Caco-2 (cell line): ENCODE data around the gene CNTN6. TPM values are rescaled to one million over a fixed set of nuclear protein-coding genes. Genes with fewer than 3 reads are reported as not detected.

Experiments
- BruUV-seq: library from RNA; stranded (reverse); fragments of 400-500 nt; replicated peaks from 2 replicates; lab custom pipeline; 2021; lab: Mats Ljungman, UMichigan
- CTCF ChIA-PET: fragments of 300-600 bp; sonication (Branson Sonifier 250); formaldehyde crosslinking; loops from one replicate; lab custom pipeline; 2022; ENCODE audit warnings: antibody characterized with exemption; lab: Charles Lee
- POLR2A ChIA-PET: fragments of 300-600 bp; sonication (Branson Sonifier 250); formaldehyde crosslinking; loops from one replicate; lab custom pipeline; 2022; ENCODE audit warnings: antibody characterized with exemption; lab: Charles Lee
- DNase-seq, 2 experiments: peaks; one replicate each; pipeline versions ENCODE4 v3.0.0 to v3.0.0-alpha.2; 2020 to 2022
- H3K27me3 ChIP-seq: replicated peaks from 2 replicates; pipeline ENCODE4 v1.6.0; 2011; ENCODE audit warnings: low read length; ENCODE audit not compliant: control insufficient read depth, insufficient read depth
- H3K36me3 ChIP-seq: 2 replicates; pipeline ENCODE4 v1.5.1; 2011; ENCODE audit warnings: low read length; ENCODE audit not compliant: control insufficient read depth, insufficient read depth
- H3K4me1 ChIP-seq: fragments of 250-450 bp; sonication (Bioruptor Pico); 2 replicates; pipeline ENCODE4 v1.5.1; 2020; ENCODE audit warnings: mild to moderate bottlenecking
- H3K4me3 ChIP-seq: 2 replicates; pipeline ENCODE4 v1.5.1; 2011; ENCODE audit warnings: low read depth, mild to moderate bottlenecking, control low read depth, low read length
- H3K9me3 ChIP-seq: fragments of 250-450 bp; sonication (Bioruptor Pico); 2 replicates; pipeline ENCODE4 v1.5.1; 2020; ENCODE audit warnings: mild to moderate bottlenecking, moderate library complexity
- H3K27ac Mint-ChIP-seq: one replicate; pipeline ENCODE4 v1.8.0; 2022; ENCODE audit warnings: mixed read lengths; ENCODE audit not compliant: unreplicated experiment
- H3K27me3 Mint-ChIP-seq: one replicate; pipeline ENCODE4 v1.8.0; 2022; ENCODE audit warnings: mixed read lengths; ENCODE audit not compliant: insufficient read depth, unreplicated experiment
- H3K36me3 Mint-ChIP-seq: one replicate; pipeline ENCODE4 v1.8.0; 2022; ENCODE audit warnings: mild to moderate bottlenecking, mixed read lengths; ENCODE audit not compliant: insufficient read depth, unreplicated experiment
- H3K4me1 Mint-ChIP-seq: one replicate; pipeline ENCODE4 v1.8.0; 2022; ENCODE audit warnings: low read depth, mixed read lengths; ENCODE audit not compliant: unreplicated experiment
- H3K4me3 Mint-ChIP-seq: one replicate; pipeline ENCODE4 v1.8.0; 2022; ENCODE audit warnings: mild to moderate bottlenecking, moderate library complexity, mixed read lengths; ENCODE audit not compliant: unreplicated experiment
- H3K9me3 Mint-ChIP-seq: one replicate; pipeline ENCODE4 v1.8.0; 2022; ENCODE audit warnings: mixed read lengths; ENCODE audit not compliant: unreplicated experiment
- intact Hi-C: fragments of 100-400 bp; cut with micrococcal nuclease; formaldehyde crosslinking; loops from one replicate; pipeline ENCODE4 v1.10.0; 2022; ENCODE audit not compliant: unreplicated experiment
- total RNA-seq: library from RNA; stranded (reverse); gene quantifications from 2 replicates; pipeline ENCODE4 v1.2.3, GENCODE V29; 2022
- TF ChIP-seq, protein P1 (sequence below), 2 experiments: fragments of 200-600 bp in 1 of 2; IDR thresholded peaks; 1 replicate in 1 of 2; 2 replicates in 1 of 2; pipeline versions ENCODE4 v1.5.1 to v1.8.0; 2011 to 2022; ENCODE audit warnings: antibody characterized with exemption in 1 of 2, control low read depth in 1 of 2, inconsistent platforms in 1 of 2, low read depth in 1 of 2, low read length in 1 of 2, mild to moderate bottlenecking in 1 of 2, moderate library complexity in 1 of 2; ENCODE audit not compliant: insufficient read depth in 1 of 2, severe bottlenecking in 1 of 2, unreplicated experiment in 1 of 2

The CNTN6 gene
- total RNA-seq, 1 experiment from 2014 or later: not detected

DNA sequence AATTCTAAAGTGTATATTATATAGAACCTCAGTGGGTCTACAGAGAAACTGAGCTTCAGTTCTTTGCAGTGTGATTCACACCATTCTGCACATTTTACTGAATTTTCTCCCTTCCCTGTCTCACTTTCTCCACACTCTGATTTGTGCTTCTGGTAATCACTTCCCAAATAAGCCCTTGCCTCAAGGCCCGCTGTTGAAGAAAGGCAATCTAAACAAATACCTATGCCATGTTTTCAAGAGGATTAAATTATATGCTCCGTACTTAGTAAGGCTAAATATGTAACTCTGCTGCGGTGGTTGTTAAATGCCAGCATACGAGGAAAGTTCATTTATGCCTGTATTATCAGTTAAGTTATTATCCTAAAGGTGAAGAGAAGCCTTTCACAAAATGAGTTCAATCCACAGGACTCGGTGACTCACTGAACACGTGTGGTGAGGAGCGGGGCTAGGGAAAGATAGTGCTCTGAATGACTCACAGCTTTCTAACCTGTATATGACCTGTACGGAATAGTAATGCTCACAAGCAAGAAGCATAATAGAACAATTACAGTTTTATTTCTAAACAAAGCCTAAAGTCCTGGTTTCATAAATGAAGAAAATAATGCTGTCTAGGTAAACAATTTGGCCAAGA, 25.1 kb downstream of the CNTN6 start:
- H3K4me3 Mint-ChIP-seq: no peak overlapping the region
- H3K27ac Mint-ChIP-seq: no peak overlapping the region
- no peaks in the 10 kb centered on the region for H3K36me3 ChIP-seq
- no peaks in the 10 kb centered on the region for H3K9me3 Mint-ChIP-seq
- BruUV-seq: no TSS peak
- no peaks in the 10 kb centered on the region for H3K9me3 ChIP-seq
- ChIA-PET CTCF (no interaction called here), POLR2A (no interaction called here)
- H3K4me1 Mint-ChIP-seq: no peaks in the 10 kb centered on the region
- TF ChIP-seq, protein P1, sequence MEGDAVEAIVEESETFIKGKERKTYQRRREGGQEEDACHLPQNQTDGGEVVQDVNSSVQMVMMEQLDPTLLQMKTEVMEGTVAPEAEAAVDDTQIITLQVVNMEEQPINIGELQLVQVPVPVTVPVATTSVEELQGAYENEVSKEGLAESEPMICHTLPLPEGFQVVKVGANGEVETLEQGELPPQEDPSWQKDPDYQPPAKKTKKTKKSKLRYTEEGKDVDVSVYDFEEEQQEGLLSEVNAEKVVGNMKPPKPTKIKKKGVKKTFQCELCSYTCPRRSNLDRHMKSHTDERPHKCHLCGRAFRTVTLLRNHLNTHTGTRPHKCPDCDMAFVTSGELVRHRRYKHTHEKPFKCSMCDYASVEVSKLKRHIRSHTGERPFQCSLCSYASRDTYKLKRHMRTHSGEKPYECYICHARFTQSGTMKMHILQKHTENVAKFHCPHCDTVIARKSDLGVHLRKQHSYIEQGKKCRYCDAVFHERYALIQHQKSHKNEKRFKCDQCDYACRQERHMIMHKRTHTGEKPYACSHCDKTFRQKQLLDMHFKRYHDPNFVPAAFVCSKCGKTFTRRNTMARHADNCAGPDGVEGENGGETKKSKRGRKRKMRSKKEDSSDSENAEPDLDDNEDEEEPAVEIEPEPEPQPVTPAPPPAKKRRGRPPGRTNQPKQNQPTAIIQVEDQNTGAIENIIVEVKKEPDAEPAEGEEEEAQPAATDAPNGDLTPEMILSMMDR (IDR thresholded peaks at IDR 0.05; ENCODE audit: insufficient read depth in 1 of 2, low read depth in 1 of 2, low read length in 1 of 2, severe bottlenecking in 1 of 2, unreplicated experiment in 1 of 2): no peak
- peaks cover 3% of the 10 kb centered on the region for H3K27me3 Mint-ChIP-seq
- DNase-seq: no peak
- no peaks in the 10 kb centered on the region for H3K36me3 Mint-ChIP-seq
- intact Hi-C loops: no loop called here
- no peaks in the 10 kb centered on the region for H3K27me3 ChIP-seq
- no peaks in the 10 kb centered on the region for H3K4me1 ChIP-seq
- no peak overlapping the region for H3K4me3 ChIP-seq

DNA sequence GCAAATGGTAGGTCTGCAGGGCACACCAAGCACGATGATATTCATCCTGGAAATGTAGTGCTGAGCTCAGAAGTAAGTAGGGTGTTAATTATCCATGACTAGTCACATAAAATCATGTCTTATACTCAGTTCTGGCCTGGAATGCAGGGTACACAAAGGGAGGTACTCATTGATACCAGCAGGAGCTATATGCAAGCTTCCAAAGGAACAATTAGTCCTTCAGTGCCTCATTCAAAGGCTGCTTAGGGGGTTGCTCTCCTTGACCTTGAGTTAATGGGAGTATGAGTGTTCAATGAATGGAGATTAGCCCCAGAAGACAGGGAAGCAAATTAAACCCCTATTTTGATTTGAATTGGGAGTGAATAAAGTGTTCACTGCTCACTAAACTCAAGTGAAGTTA, 38.3 kb downstream of the CNTN6 start:
- H3K36me3 Mint-ChIP-seq: no peaks in the 10 kb centered on the region
- ChIA-PET CTCF (no interaction called here), POLR2A (no interaction called here)
- H3K4me3 Mint-ChIP-seq: no peak overlapping the region
- H3K27me3 Mint-ChIP-seq: peaks cover 3% of the 10 kb centered on the region
- TF ChIP-seq, protein P1 (IDR thresholded peaks at IDR 0.05; ENCODE audit: insufficient read depth in 1 of 2, low read depth in 1 of 2, low read length in 1 of 2, severe bottlenecking in 1 of 2, unreplicated experiment in 1 of 2): no peak
- no peak overlapping the region for H3K27ac Mint-ChIP-seq
- no peaks in the 10 kb centered on the region for H3K4me1 Mint-ChIP-seq
- H3K36me3 ChIP-seq: no peaks in the 10 kb centered on the region
- H3K4me1 ChIP-seq: no peaks in the 10 kb centered on the region
- intact Hi-C loops: no loop called here
- DNase-seq: no peak
- no TSS peak for BruUV-seq
- H3K4me3 ChIP-seq: no peak overlapping the region
- H3K27me3 ChIP-seq: no peaks in the 10 kb centered on the region
- no peaks in the 10 kb centered on the region for H3K9me3 ChIP-seq
- no peaks in the 10 kb centered on the region for H3K9me3 Mint-ChIP-seq

DNA sequence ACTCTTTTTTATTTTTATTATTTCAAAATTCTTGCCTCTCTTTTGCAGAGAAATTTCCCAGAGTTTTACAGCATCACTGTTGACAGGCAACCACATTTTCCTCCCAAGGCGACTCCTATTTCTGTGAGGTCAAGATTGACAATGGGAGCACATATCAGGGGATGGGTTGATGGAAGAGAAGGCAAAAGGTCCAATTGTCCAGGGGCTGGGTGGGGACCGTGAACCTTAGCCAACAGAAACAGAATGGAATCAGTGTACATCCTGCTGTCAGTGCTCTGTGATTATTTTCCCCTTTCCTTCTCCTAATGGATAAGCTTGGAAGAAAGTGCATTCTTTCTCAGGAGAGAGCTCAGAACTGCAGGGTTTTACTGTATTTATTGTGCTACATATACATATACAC, 42.4 kb downstream of the CNTN6 start:
- no peaks in the 10 kb centered on the region for H3K27me3 Mint-ChIP-seq
- ChIA-PET POLR2A (no interaction called here), CTCF (no interaction called here)
- no peaks in the 10 kb centered on the region for H3K4me1 Mint-ChIP-seq
- H3K9me3 Mint-ChIP-seq: no peaks in the 10 kb centered on the region
- H3K27ac Mint-ChIP-seq: no peak overlapping the region
- Histone ChIP-seq H3K27me3 (no peaks in the 10 kb centered on the region), H3K4me1 (no peaks in the 10 kb centered on the region), H3K4me3 (no peak overlapping the region), H3K36me3 (no peaks in the 10 kb centered on the region), H3K9me3 (no peaks in the 10 kb centered on the region)
- H3K36me3 Mint-ChIP-seq: no peaks in the 10 kb centered on the region
- no peak for DNase-seq
- TF ChIP-seq, protein P1 (IDR thresholded peaks at IDR 0.05; ENCODE audit: insufficient read depth in 1 of 2, low read depth in 1 of 2, low read length in 1 of 2, severe bottlenecking in 1 of 2, unreplicated experiment in 1 of 2): no peak
- BruUV-seq: no TSS peak
- intact Hi-C loops: no loop called here
- H3K4me3 Mint-ChIP-seq: no peak overlapping the region
